Measurements from ENCODE around the gene CORIN. TPM values are rescaled to one million over a fixed set of nuclear protein-coding genes. Genes with fewer than 3 reads are reported as not detected.

The CORIN gene
- polyA plus RNA-seq, 1 donor (not counting 4 experiments of a cell fraction or from before 2014, with no cell fraction given), result 0.14 TPM

GRCh38 chr4:47703008-47703407, 134.9 kb downstream of the CORIN start:
- H3K27ac ChIP-seq (ENCODE audit: control insufficient read depth, insufficient read depth, low read length), result no peak overlapping the region
- TF ChIP-seq CTCF (optimal IDR thresholded peaks at IDR 0.05 in 1 of 3, IDR thresholded peaks at IDR 0.05 in 1 of 3, conservative IDR thresholded peaks at IDR 0.05 in 1 of 3; ENCODE audit: extremely low read depth in 1 of 3, insufficient read depth in 2 of 3, low read length in 3 of 3), result no peak
- TF ChIP-seq EZH2 (IDR thresholded peaks at IDR 0.05; ENCODE audit: low read length), result no peak
- FAIRE-seq (no peak), DNase-seq (ENCODE audit: low read depth, low spot score) (no peak)
- no peaks in the 10 kb centered on the region for H3K9me3 ChIP-seq (ENCODE audit: control insufficient read depth, low read depth, low read length)
- no peaks in the 10 kb centered on the region for H3K9me1 ChIP-seq (ENCODE audit: control insufficient read depth, extremely low read depth, insufficient read depth, low read length)
- H4K20me1 ChIP-seq (ENCODE audit: control insufficient read depth, extremely low read depth, insufficient read depth, low read length), result no peaks in the 10 kb centered on the region
- no peaks in the 10 kb centered on the region for H3K4me1 ChIP-seq (ENCODE audit: control insufficient read depth, extremely low read depth, insufficient read depth, low read length)
- no peak overlapping the region for H3K9ac ChIP-seq (ENCODE audit: control insufficient read depth, extremely low read depth, insufficient read depth, low read length)
- dilution Hi-C loops (cut with MboI; ENCODE audit: extremely low pct_ligation_motif_present, low sequenced_read_pairs), result no loop called here
- peaks cover 6% of the 10 kb centered on the region for H3K27me3 ChIP-seq (ENCODE audit: control insufficient read depth, extremely low read depth, insufficient read depth, low read length)
- no peaks in the 10 kb centered on the region for H3K79me2 ChIP-seq (ENCODE audit: control insufficient read depth, insufficient read depth, low read length)
- H3K4me2 ChIP-seq (ENCODE audit: control insufficient read depth, extremely low read depth, insufficient read depth, low read depth, low read length), result no peak overlapping the region
- no peak overlapping the region for H3K4me3 ChIP-seq (ENCODE audit: control insufficient read depth in 2 of 3, extremely low read depth in 1 of 3, insufficient read depth in 2 of 3, low read depth in 1 of 3, low read length in 3 of 3)
- no peak overlapping the region for H2AFZ ChIP-seq (ENCODE audit: control insufficient read depth, low read length)
- H3K36me3 ChIP-seq (ENCODE audit: control insufficient read depth in 2 of 2, extremely low read depth in 1 of 2, insufficient read depth in 2 of 2, low read length in 2 of 2), result no peaks in the 10 kb centered on the region

- dilution Hi-C loops (cut with MboI; ENCODE audit: extremely low pct_ligation_motif_present, low sequenced_read_pairs), result no loop called here
- TF ChIP-seq CTCF (optimal IDR thresholded peaks at IDR 0.05 in 1 of 3, IDR thresholded peaks at IDR 0.05 in 1 of 3, conservative IDR thresholded peaks at IDR 0.05 in 1 of 3; ENCODE audit: extremely low read depth in 1 of 3, insufficient read depth in 2 of 3, low read length in 3 of 3), result no peak
- no peak for TF ChIP-seq EZH2 (IDR thresholded peaks at IDR 0.05; ENCODE audit: low read length)
- FAIRE-seq, result no peak
These were observed 136.6 kb downstream of the CORIN start for GRCh38 chr4:47701286-47701685.

More at GRCh38 chr4:47701286-47701685, 136.6 kb downstream of the CORIN start:
- Histone ChIP-seq H3K9me1 (ENCODE audit: control insufficient read depth, extremely low read depth, insufficient read depth, low read length) (no peaks in the 10 kb centered on the region), H3K36me3 (ENCODE audit: control insufficient read depth in 2 of 2, extremely low read depth in 1 of 2, insufficient read depth in 2 of 2, low read length in 2 of 2) (no peaks in the 10 kb centered on the region), H3K4me2 (ENCODE audit: control insufficient read depth, extremely low read depth, insufficient read depth, low read depth, low read length) (no peak overlapping the region), H3K27me3 (ENCODE audit: control insufficient read depth, extremely low read depth, insufficient read depth, low read length) (peaks cover 6% of the 10 kb centered on the region), H3K79me2 (ENCODE audit: control insufficient read depth, insufficient read depth, low read length) (no peaks in the 10 kb centered on the region), H4K20me1 (ENCODE audit: control insufficient read depth, extremely low read depth, insufficient read depth, low read length) (no peaks in the 10 kb centered on the region), H3K4me1 (ENCODE audit: control insufficient read depth, extremely low read depth, insufficient read depth, low read length) (no peaks in the 10 kb centered on the region), H3K27ac (ENCODE audit: control insufficient read depth, insufficient read depth, low read length) (no peak overlapping the region), H3K4me3 (ENCODE audit: control insufficient read depth in 2 of 3, extremely low read depth in 1 of 3, insufficient read depth in 2 of 3, low read depth in 1 of 3, low read length in 3 of 3) (no peak overlapping the region), H3K9me3 (ENCODE audit: control insufficient read depth, low read depth, low read length) (no peaks in the 10 kb centered on the region), H3K9ac (ENCODE audit: control insufficient read depth, extremely low read depth, insufficient read depth, low read length) (no peak overlapping the region), H2AFZ (ENCODE audit: control insufficient read depth, low read length) (no peak overlapping the region)
- no peak for DNase-seq (ENCODE audit: low read depth, low spot score)

All from keratinocyte (primary cell).